IPS-18a (cell line): ENCODE measurements around the gene USE1.

ENCODE experiments used
- H3K27ac ChIP-seq: one replicate; pipeline ENCODE4 v1.5.1; 2013; ENCODE audit warnings: low read length
- H3K27me3 ChIP-seq: one replicate; pipeline ENCODE4 v1.6.1; 2013; ENCODE audit warnings: mild to moderate bottlenecking, low read length; ENCODE audit not compliant: control insufficient read depth, insufficient read depth
- H3K36me3 ChIP-seq: one replicate; pipeline ENCODE4 v1.6.1; 2013; ENCODE audit warnings: low read depth, low read length; ENCODE audit not compliant: control insufficient read depth
- H3K4me1 ChIP-seq: one replicate; pipeline ENCODE4 v1.6.1; 2013; ENCODE audit warnings: low read depth, low read length; ENCODE audit not compliant: control insufficient read depth
- H3K4me3 ChIP-seq: one replicate; pipeline ENCODE4 v1.5.1; 2013; ENCODE audit warnings: low read length
- H3K9ac ChIP-seq: one replicate; pipeline ENCODE4 v1.6.1; 2013; ENCODE audit warnings: mild to moderate bottlenecking, low read length, moderate library complexity
- H3K9me3 ChIP-seq: one replicate; pipeline ENCODE4 v1.6.1; 2013; ENCODE audit warnings: low read depth, low read length; ENCODE audit not compliant: control insufficient read depth

USE1 gene

GRCh38 chr19:17266589-17266974, 51.4 kb downstream of the USE1 start:
- Histone ChIP-seq H3K9ac (no peak overlapping the region), H3K4me3 (no peak overlapping the region), H3K27ac (no peak overlapping the region), H3K36me3 (peaks cover 6% of the 10 kb centered on the region), H3K4me1 (peaks cover 11% of the 10 kb centered on the region), H3K9me3 (no peaks in the 10 kb centered on the region), H3K27me3 (no peaks in the 10 kb centered on the region)

GRCh38 chr19:17266975-17267788, 52.0 kb downstream of the USE1 start, which contains the start of gene BABAM1:
TSS of gene BABAM1 (plus strand) at chr19:17267443. CDS start at chr19:17268807, 1,364 bp downstream.
- Histone ChIP-seq H3K27me3 (no peaks in the 10 kb centered on the region), H3K9ac (peak within 1 kb of the TSS; percentile 89), H3K4me1 (peaks cover 11% of the 10 kb centered on the region), H3K27ac (peak within 1 kb of the TSS; percentile 61), H3K9me3 (no peaks in the 10 kb centered on the region), H3K36me3 (peaks cover 10% of the 10 kb centered on the region), H3K4me3 (peak within 1 kb of the TSS; percentile 87)

- H3K27me3 ChIP-seq = no peaks in the 10 kb centered on the region
- H3K4me3 ChIP-seq = no peak overlapping the region
- peaks cover 14% of the 10 kb centered on the region for H3K36me3 ChIP-seq
- peaks cover 11% of the 10 kb centered on the region for H3K4me1 ChIP-seq
- no peak overlapping the region for H3K9ac ChIP-seq
- no peaks in the 10 kb centered on the region for H3K9me3 ChIP-seq
- no peak overlapping the region for H3K27ac ChIP-seq
These were observed 53.6 kb downstream of the USE1 start for GRCh38 chr19:17268754-17269153.
